Omental fat pad (tissue), 4 donors: ENCODE measurements around the gene RAC3. TPM values are rescaled to one million over a fixed set of nuclear protein-coding genes. Genes with fewer than 3 reads are reported as not detected.

ENCODE experiments used
- ATAC-seq: fragments of 150-250 bp; one replicate; pipeline ENCODE4 v1.9.1; 2016; ENCODE audit warnings: mild to moderate bottlenecking, moderate library complexity; ENCODE audit not compliant: low FRiP score
- DNase-seq: peaks from one replicate; pipeline ENCODE4 v3.0.0-alpha.2; 2019; ENCODE audit warnings: low spot score
- total RNA-seq, 4 donors: library from RNA; depleted of rRNA; stranded (reverse); fragments of >200 nt; gene quantifications; one replicate each; pipeline ENCODE4 v1.1.0, GENCODE V29; 2016
- TF ChIP-seq, protein P1 (sequence below), 3 donors: fragments of 450-650 bp; IDR thresholded peaks; one replicate each; pipeline ENCODE4 v1.5.1; 2016 to 2017; ENCODE audit warnings: antibody characterized with exemption in 3 of 3, mild to moderate bottlenecking in 3 of 3, moderate library complexity in 2 of 3

RAC3 gene
- total RNA-seq, 4 donors from 2014 or later = 7.9 to 25.1 (median 12.0) TPM

DNA sequence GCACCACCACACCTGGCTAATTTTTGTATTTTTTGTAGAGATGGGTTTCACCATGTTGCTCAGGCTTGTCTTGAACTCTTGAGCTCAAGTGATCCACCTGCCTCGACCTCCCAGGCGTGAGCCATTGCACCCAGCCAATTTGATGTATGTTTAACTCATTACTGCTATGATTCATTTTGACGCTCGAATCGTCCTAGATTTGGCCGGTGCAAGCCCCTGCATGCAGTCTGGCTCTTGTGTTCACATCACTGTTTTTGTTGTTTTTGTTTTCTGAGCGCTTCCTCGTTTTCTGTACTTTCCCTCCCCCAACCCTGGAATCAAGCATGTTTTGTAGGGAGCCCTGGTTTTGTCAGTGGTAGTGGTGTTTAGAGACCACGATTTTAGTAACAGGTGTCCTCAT, 42.0 kb downstream of the RAC3 start:
- TF ChIP-seq, protein P1, sequence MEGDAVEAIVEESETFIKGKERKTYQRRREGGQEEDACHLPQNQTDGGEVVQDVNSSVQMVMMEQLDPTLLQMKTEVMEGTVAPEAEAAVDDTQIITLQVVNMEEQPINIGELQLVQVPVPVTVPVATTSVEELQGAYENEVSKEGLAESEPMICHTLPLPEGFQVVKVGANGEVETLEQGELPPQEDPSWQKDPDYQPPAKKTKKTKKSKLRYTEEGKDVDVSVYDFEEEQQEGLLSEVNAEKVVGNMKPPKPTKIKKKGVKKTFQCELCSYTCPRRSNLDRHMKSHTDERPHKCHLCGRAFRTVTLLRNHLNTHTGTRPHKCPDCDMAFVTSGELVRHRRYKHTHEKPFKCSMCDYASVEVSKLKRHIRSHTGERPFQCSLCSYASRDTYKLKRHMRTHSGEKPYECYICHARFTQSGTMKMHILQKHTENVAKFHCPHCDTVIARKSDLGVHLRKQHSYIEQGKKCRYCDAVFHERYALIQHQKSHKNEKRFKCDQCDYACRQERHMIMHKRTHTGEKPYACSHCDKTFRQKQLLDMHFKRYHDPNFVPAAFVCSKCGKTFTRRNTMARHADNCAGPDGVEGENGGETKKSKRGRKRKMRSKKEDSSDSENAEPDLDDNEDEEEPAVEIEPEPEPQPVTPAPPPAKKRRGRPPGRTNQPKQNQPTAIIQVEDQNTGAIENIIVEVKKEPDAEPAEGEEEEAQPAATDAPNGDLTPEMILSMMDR (IDR thresholded peaks at IDR 0.05) = no peak
- no peak for ATAC-seq
- DNase-seq = no peak

DNA sequence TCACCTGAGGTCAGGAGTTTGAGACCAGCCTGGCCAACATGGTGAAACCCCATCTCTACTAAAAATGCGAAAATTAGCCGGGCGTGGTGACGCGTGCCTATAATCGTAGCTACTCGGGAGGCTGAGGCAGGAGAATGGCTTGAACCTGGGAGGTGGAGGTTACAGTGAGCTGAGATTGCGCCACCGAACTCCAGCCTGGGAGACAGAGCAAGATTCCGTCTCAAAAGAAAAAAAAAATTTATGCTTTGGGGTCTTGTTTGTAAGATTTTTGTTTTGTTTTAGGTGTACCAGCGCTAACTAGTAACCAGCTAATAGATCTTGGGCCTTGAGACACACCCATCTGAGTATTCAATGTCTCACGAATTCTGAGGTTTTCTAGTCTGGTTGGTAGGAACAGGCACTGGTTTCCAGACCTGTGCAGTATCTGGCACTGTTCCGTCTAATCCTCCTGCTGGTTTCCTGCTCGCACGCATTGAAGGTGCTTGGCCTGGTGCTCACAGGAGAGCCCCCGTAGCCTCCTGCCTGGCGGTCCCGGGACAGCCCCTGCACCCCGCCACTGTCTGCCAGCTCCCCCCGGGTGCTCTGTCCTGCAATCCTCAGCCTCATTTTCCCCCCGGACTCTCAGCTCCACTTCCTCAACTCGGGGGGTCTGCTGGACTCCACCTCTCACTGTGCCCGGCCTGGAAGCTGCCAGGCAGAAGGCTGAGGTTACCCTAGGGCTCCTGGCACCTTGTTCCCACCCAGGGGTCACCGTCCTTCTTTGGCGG, 44.7 kb downstream of the RAC3 start:
- DNase-seq (no peak), ATAC-seq (no peak)
- TF ChIP-seq, protein P1 (IDR thresholded peaks at IDR 0.05) = no peak

- TF ChIP-seq, protein P1 (IDR thresholded peaks at IDR 0.05) = no peak
- DNase-seq = no peak
- ATAC-seq = peak; percentile 4
These were observed 45.5 kb downstream of the RAC3 start for GRCh38 chr17:82076785-82077591.

DNA sequence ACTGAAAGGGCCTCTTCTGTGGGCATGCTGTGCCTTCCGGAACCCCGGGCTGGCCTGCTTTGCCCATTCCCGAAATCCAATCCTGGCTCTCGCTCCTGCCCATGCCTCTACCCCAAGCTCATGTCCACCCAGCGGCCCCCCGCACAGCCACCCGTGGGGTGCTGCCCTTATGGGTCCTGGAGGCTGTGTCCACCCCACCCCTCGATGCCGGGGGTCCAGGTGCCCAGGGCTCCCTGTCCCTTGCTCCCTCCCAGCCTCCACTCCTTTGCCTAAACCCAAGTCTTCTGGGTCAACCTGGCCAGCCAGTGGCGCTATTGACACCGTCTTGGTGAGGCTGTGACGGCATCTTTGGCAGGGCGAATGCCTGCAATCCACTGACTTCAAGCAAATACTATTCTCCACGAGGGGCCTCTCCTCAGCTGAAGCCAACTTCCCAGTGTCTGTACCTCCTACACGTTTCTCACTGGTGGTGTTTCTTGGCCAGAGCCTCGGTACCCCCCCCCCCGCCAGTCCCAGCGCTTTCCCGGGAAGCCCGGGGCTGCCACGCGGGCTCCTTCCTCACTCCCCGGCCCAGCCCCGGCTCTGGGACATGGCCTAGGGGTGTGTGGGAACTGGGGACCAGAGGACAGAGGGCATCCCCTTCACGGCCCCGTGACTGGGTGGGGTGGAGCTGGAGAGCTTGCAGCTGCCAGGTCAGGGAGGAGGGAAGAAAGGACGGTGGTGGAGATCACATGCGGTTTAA, 46.3 kb downstream of the RAC3 start:
- peak; percentile 52 for ATAC-seq
- TF ChIP-seq, protein P1 (IDR thresholded peaks at IDR 0.05) = no peak
- DNase-seq = no peak

DNA sequence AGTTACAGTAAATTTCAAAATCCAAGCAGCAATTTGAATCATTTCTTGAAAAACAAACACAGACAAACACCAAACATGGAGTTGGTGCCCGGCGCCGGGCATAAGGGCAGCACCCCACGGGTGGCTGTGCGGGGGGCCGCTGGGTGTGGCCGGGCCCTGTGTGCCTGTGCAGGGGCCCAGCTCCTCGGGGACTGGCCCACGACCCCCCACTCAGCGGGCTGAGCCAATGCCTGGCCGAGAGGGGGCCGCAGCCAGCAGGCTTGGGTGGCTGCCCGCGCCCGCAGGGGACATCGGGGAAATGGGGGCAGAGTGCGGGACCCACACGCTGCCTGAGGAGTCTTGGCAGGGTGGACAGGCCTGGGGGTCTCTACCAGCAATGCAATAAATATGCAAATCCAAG, 47.0 kb downstream of the RAC3 start:
- ATAC-seq (no peak), DNase-seq (no peak)
- TF ChIP-seq, protein P1 (IDR thresholded peaks at IDR 0.05) = no peak

DNA sequence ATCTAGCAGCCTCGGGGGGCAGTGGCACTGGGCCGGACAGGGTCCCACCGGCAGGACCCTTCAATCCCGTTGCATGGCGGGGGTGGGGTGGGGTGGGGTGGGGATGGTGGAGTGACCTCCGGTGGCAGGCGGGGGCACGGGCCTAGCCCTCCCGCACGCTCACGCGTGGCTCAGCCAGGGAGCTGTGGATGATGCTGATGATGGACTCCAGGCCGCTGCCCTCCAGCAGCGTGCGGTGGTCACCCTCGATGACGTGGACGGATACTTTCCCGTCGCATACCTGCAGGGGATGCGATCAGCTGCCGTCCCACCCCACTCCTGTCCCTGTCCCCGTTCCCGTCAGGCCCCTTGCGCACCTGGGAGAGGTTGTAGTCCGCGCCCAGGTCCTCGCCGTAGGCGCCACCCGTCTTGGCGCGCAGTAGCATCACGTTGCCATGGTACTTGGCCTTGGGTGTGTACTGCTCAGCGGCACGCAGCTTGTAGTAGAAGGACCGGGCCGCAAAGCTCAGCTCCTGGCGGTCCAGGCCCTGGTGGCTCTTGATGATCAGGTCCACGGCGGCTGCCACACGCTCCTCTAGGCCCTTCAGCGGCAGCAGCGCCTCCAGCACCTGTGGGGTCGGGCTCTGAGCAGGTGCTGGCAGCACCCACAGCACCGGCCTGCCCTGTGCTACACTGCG, 47.7 kb downstream of the RAC3 start:
- TF ChIP-seq, protein P1 (IDR thresholded peaks at IDR 0.05) = no peak
- no peak for DNase-seq
- ATAC-seq = no peak
